Adrenal gland (tissue), 5 donors: ENCODE data around the gene BEX5.
A peak's percentile ranks its signal among the peaks of the same experiment; 100 is the strongest.

Experiments
- CTCF ChIP-seq, 6 experiments: fragments of 450-650 bp in 4 of 6; fragments of 200-600 bp in 2 of 6; sonication (generic) in 1 of 6; IDR thresholded peaks; 1 replicate in 5 of 6; 2 replicates in 1 of 6; pipeline versions ENCODE4 v1.5.1 to v1.8.0; 2016 to 2021; ENCODE audit warnings: antibody characterized with exemption in 6 of 6, mild to moderate bottlenecking in 2 of 6, moderate library complexity in 1 of 6
- POLR2A ChIP-seq, 2 donors: fragments of 450-650 bp; IDR thresholded peaks; one replicate each; pipeline ENCODE4 v1.6.1; 2017; ENCODE audit warnings: antibody characterized with exemption in 2 of 2, mild to moderate bottlenecking in 2 of 2, moderate library complexity in 1 of 2
- donor health status: DM: no; HTN: no; CAD: no.

DNA sequence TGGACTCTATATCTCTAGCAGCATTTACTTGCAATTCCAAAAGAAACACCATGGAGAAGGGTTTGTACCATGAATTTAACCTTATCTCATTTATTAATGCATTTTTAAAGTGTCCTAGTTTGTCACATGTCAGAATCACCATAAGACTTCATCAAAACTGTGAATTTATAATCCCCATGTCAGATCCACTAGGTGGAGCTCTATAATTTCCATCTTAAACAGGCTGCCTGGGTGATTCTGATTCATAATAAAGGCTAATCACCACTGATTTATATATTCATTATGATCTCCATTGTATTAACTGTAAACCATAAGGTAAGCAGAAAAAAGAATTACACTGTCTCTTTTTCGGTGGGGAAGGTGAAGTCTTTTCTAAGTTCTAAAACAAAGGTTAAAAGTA, 26.3 kb downstream of the BEX5 start:
- TF ChIP-seq CTCF (IDR thresholded peaks at IDR 0.05): peak in 4 of 6 experiments; percentile 8 to 39 (median 20)
- TF ChIP-seq POLR2A (IDR thresholded peaks at IDR 0.05): no peak
